GM21381 (cell line): ENCODE measurements around the gene CFAP57.

Experiments
- ATAC-seq: cut with Tn5 transposase; IDR thresholded peaks from one replicate; pipeline ENCODE4 v1.9.1; 2021; ENCODE audit warnings: mild to moderate bottlenecking, moderate library complexity; ENCODE audit not compliant: unreplicated experiment

CFAP57 gene

DNA sequence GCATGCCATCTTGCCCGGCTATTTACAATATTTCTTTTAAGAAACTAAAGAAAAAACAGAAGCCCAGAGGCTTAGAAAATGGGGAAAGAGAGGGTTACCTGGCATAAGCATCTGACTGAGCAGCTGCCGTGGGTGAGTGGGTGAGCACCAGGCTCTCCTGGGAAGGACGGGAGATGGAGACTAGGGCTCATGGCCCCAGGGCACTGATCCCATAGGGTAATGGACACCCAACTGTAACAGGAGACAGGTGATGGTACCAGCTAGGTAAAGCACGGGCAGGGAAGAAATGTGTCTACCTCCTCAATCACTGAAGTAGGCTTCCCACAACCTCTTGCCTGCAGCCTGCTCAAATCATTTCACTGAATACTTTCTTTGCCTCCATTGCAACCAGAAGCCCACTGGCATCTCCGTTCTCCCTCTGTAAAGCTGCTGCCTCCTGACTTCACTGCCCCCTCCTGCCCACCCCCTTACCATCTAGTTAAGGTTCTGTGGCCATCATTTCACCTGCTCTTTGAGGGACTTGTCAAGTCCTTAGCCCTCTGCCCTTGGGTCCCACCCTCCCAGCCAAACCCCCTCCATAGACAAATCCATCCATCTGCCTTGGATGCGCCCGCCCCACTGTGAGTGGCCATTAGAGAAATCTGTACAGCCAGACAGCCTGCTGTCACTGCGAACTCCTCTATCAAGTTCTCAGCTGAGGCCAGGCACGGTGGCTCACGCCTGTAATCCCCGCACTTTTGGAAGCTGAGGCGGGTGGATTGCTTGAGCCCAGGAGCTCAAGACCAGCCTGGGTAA lies 103.9 kb downstream of the CFAP57 start:
- no peak for ATAC-seq

DNA sequence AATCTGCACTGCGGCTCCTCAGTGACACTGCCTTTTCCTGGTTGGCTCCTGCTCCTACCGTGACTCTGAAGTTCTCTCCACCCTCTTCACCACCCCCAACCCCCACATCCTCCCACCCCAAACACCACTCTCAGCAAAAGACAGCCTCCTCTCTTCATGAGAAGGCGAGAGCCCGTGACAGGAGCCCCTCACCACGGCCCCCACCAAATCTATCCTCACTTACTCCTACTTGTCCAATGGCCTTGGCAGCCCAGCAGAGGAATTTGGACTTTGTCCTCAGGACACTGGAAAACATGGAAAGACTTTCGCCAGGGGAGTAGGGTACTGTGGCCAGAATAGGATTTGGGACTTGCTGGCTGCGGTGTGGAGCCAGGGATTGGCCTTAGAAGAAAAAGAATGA lies 104.5 kb downstream of the CFAP57 start:
- ATAC-seq, result no peak

DNA sequence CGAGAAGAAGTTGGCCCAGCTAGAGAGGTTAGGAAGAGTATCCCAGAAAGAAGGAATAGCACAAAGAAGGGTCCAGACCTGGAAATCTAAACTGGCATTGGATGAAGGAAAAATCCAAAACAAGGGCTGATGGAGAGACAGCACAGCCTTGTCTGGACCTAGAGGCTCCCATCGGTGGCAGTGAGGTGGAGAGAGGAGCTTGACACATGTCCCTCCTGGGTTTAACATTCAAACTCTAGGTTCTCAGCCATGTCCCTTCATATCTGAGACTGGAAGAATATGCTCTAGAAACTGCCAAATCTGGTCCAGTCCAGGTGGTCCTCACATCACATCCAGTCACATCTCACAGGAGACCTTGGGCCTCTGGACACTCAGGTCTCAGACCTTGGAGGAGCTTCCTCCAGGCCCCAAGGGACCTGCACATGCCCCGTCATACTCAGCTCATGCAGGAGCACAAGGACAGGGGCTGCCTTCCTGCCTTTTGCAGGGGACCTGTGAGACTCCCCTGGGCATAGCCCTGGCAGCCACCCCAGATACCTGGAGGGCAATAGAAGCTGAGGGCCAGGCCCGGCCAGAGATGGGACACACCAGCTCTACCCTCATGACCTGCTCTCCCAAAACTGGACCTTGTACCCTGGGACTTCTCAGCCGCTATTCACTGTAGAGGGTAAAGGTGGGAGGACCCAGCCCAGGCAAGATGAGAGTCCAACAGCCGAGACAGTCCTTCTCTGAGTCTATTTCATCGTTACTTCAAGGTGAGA lies 105.2 kb downstream of the CFAP57 start:
- ATAC-seq, result no peak

DNA sequence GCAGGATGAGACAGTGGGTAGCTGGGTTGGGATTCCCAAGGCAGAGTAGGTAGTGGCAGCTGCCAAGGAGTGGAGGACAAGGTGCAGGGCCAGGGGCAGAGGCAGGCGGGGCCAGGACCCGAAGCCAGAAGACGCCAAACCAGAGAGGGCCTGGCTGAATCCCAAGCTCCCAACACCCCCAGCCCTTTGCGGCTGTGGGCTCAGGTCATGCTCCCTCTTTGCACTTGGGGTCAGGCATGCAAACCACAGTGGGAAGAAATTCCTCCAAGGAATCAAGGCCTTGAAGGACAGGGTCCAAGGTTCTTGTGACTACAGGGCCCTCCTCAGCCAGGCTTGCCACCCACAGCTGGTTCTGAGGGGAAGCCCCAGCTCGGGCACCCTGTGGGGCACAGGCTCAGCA lies 107.0 kb downstream of the CFAP57 start:
- ATAC-seq, result no peak

DNA sequence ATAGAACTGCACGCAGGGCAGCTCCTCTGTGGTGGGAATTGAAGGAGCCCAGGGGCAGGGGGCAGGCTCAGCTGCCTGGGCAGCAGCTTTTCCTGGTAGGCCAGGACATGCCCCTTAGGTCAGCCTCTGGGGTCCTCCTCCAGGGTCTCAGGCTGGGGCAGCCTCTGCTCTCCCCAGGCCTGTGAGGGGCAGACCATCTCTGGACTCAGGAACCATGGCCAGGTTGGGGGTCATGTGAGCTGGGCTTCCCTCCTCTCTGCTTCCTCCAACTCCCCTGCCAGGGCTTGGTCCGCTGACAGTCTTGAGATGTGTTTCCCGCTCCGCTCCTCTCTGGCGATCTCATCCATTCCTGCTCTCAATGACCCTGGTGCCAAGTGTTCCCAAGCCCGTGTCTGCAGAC lies 107.5 kb downstream of the CFAP57 start:
- no peak for ATAC-seq

DNA sequence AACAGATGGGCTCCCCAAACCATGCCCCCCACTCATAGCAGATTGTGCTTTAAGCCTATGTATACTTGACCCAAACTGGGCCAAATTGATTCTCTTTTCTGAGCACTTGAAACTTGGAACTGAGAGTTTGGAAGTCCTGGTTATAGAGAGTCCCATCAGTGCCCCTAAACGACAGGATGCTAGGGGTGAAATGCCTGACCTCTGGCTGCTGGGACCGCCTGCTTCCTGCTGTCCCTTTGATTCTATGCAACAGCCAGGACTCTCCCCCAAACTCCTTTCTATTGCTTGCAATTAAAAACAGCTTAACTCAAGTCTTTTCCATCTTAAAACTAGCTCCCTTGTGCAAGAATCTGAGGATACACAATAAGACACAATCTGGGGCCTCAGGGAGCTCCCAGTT lies 108.6 kb downstream of the CFAP57 start:
- ATAC-seq, result no peak

DNA sequence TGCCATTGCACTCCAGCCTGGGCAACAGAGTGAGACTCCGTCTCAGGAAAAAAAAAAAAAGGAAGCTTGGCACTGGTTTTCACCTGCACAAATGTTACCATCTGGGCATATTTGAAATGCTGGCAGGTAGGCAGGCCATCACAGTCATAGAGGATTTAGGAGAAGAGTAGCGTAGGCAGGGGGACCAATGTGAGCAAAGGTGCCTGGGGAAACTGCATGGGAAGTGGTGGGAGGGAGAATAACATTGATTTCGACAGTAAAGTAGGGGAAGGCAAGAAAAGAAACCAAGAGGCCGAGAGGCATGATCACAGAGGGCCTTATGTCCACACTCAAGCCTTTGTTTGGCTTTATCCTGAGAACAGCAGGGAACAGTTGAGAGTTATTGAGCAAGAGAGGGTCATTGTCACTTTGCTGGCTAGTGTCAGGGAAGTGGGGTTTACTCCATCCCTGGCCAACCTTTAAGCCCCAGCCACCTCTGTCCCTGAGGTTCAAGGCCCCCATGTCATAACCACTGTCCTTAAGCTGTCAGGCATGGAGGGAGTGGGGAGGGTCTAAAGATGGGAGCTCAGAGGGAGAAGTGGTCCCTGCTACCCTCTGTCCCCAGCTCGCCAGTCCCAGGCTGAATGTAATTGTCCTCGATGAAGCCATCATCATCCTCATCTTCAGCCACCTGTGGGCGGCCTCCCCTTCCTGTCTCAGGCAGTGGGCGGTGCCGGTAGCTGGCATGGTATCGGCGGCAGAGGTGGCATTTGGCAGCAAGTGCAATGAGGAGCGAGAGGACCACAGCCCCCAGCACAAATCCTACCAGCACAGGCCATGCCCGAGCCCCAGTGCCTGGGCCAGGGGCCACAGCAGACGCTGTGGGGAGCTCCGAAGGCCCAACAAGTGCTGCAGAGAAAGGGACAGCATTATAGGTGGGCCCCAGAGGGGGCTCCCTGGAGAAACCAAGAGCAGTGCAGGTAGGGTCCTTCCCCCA lies 110.4 kb downstream of the CFAP57 start:
- ATAC-seq, result no peak

DNA sequence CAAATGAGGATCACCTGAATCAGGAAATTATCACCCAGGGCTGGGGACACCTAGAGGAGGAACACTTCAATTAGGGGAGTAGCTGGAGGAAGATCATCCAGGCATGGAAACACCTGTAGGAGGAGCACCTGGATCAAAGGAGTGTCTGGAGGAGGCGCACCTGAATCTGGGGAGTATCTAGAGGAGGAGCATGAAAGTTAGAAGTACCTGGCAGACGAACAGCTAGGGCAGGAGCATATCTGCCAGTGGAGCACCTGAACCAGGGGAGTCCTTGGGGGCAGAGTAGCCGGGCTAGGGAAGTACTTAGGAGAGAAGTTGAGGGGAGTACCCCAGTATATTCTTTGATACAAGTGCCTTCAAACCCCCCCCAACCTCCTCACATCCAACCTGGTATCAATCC lies 111.9 kb downstream of the CFAP57 start:
- ATAC-seq, result no peak

DNA sequence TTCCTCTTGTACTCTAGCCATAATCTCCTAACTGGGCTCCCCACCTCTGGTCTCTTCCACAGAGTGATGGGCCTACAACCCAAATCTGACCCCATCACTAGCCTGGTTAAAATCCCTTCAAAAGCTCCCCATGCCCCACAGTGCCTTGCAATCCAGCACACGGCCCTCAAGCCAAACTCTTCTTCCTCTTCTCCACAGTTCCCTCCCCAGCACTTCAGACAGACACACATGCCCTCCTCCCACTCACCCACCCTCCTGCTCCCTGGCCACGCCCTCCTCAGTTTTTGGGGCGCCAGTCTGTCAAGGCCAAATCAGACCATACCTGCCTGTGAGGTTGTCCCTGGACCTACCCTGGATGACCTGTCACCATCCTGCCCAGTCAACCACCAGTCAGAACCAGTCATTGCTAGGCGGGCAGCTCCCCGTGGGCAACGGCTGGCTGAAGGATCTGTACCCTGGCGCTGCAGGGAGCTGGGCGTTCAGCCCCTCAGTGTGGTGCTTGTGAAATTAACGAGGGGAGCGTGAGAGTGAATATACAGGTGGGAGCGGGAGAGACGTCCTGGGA lies 112.5 kb downstream of the CFAP57 start:
- ATAC-seq, result no peak

DNA sequence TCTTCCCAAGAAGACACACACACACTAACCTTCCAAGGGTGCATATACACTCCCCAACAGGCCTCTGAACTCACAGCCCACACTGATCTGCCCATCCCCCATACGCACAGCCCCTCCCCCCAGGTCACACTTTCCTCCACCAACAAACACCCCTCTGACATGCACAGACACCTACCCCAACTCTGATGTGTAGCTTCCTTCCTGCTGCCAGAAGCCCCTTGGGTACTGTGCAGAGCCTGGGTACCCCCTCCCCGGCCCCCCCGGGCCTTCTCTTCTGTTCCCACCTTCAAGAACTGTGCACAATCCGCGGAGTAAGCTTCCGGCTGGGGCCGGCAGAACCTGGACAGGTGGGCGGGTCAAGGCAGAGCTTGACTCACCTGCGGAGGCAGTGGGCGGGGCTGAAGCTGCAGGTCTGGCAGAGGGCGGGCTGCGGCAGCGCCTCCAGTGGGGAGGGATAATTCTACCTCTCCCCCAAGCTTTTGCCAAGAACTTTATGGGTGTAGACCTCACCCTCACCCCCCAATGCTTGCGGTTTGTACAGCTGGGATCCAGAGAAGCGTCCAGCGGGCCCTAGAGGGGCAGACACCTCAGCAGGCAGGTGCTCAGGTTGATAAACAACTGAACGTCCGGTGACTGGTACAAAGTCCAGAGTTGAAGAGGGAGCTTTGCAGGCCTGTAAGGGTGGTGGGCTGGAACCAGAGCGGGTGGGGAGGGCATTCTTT lies 113.3 kb downstream of the CFAP57 start, which contains the start of gene C1orf210:
TSS of gene C1orf210 (minus strand) at position 313 of the 722 bp plus-strand sequence. CDS start 2,311 bp downstream, outside the sequence.
- ATAC-seq, result no peak

DNA sequence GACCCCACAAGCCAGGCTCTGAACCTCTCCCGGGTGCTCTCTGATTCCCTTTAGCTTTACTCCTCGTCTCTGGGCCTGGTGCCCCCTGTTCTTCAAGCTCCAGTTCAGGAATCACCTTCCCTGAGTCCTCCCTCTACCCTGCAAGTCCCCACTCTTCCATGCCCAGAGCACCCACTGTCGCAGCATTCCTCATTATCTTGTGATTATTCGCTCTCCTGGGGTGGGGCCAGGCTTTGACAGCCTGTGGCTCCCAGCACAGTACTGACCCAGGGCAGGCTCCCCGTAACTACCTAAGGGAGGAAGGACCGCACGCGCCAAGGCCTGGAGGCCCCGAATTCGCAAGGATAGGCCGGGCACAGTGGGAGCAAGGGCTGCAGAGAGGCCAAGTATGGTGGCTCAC lies 114.0 kb downstream of the CFAP57 start:
- no peak for ATAC-seq

DNA sequence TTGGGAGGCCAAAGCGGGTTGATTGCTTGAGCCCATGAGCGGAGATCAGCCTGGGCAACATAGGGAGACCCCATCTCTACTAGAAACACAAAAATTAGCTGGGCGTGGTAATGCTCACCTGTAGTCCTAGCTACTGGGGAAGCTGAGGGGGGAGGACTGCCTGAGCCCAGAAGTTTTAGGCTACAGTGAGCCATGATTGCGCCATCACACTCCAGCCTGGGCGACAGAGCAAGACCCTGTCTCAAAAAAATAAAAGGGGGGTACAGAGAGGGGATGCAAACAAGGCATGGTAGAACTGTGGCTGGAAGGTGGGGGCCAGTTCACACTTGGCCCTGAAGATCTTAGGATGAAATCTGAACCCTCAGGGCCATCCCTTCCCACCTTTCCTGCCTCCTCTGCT lies 114.4 kb downstream of the CFAP57 start:
- ATAC-seq, result no peak

DNA sequence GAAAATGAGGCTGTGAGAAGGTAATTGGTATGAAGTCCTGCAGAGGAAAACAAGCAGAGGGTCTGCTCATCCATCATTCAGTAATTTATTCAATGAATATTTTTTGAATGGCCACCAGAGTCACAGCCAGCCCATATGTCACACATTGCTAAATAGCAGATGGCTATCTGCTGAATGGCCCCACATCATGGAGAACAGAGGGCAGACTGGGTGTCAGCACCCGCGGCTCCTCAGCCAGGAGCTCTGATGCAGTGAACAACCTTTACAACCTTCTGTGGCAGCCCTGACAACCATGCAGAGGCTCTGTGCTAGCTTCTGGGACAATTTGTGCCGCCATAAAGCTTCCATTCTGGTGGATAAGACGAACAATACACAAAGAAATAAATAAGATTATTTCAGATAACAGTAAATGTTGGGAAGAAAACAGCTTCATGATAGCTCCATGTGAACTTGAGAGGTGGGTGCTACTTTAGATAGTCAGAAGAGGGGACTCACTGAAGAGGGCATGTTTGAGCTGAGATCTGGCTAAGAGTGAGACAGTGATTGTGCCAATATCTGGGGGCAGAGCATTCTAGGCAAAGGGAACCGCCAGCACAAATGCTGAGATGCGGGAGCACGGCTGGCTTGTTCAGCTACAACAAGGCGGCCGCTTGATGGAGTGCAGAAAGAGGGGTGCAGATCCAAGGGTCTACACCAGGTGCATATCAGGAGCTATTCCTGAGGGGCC lies 116.1 kb downstream of the CFAP57 start:
- no peak for ATAC-seq

DNA sequence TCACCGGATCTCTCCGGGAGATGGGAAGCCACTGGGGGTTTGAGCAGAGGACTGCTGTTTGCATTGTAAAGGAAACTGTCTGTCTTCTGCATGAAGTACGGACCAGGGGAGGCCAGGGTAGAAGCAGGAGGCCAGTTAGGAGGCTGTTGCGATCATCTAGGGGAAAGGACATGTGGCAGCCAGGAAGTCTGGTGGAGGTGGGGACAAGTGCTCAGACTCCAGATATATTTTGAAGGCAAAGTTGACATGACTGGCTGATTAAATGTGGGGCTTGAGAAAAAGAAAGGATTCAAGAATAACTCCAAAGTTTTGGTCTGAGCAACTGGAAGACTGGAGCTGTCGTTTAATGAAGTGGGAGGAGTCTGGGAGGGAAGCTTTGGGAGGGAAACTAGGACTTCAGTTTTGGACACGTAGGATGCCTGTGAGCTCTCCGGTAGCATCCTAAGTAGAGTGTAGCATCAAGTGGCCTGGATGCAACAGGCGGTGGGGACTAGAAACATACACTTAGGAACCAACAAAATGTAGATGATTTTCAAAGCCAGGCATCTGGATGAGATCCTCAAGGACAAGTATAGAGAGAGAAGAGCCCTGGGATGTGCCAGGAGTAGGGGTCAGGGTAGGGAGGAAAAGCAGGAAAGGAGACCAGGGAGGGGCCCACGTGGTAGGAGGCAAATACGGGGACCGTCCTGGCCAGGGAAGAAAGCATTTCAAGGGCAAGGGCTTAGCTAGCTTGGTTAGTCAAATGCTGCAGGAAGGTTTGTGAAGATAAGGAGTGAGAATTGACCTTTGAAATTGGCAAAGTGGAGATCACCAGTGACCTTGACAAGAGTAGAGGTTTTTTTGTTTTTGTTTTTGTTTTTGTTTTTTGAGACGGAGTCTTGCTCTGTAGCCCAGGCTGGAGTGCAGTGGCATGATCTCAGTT lies 116.9 kb downstream of the CFAP57 start:
- ATAC-seq, result no peak

DNA sequence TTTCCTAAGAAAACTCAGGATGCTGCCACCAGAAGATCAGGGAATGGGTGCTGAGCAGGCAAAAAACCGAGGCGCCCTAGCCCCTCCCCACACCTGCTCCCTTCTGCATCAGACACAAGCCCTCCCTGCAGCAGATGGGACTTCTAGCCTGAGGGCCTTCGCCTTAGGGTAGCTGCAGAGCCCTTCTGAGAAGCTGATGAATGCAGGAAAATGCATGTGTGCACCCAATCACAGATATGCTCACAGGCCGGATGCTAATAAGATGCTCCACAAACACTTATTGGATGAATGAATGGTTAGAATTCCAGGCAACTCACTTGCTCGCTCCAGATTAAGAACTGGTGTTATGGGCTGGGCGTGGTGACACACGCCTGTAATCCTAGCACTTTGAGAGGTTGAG lies 120.1 kb downstream of the CFAP57 start:
- ATAC-seq, result no peak

DNA sequence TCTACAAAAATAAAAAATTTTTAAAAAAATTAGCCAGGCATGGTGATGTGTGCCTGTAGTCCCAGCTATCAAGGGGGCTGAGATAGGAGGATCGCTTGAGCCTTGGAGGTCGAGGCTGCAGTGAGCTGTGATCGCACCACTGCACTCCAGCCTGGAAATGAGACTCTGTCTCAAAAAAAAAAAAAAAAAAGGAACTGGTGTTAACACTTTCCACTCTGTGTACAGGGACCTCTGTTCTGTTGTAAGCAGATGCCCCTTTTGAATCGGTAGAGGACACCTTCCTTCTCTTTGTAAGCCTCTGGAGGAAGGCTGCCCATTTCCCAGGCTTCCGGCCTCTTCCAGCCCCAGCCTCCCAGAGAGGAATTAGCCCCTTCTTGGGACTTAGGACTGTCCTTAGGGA lies 120.5 kb downstream of the CFAP57 start:
- no peak for ATAC-seq

DNA sequence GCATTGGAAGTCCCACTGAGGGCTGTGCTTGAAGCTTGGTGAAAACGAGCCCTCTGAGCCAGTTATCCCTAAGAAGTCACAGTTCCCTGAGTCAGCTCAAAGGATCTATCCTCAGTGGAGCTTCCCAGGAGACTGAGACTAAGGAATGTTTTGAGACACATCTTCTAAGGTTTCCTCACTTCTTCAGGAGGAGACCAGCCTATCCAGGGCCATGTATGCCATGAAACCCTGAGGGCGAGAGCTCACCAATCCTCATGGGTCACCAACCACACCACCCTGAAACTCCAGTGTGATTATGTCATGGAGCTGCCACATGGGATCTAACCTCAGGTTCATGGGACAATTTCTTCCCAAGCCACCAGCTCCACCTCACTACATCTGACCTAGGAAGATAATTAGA lies 121.0 kb downstream of the CFAP57 start:
- ATAC-seq, result no peak
